ENCODE measurements around the gene NDUFA7. TPM values are rescaled to one million over a fixed set of nuclear protein-coding genes. Genes with fewer than 3 reads are reported as not detected.

The NDUFA7 gene
- total RNA-seq, 1 donor from 2014 or later = 54.5 TPM

DNA sequence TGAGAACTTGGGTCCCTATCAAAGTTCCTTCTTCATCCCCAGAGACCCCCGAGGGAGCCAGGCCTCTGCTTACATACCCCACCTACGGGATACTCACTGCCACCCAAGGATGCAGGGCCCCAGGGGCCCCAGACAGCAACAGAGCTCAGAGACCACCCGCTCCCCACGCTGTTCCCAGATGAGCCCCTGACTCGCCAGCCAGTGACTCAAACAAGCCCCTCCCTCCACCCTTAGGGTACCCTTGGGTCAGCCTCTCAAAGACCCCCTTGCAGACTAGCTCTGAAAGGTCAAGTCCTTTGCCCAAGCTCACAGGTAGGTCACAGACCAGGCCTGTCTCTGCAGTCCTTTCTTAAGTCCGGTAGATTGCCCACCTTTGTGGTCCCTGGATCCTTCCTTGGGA is 58.7 kb downstream of the NDUFA7 start:
- intact Hi-C loops (cut with micrococcal nuclease) = no loop called here
- H3K36me3 Mint-ChIP-seq (ENCODE audit: low read depth) = peaks cover 15% of the 10 kb centered on the region
- DNase-seq (ENCODE audit: low spot score) = no peak
- H3K27me3 Mint-ChIP-seq (ENCODE audit: low read depth) = no peaks in the 10 kb centered on the region
- H3K4me1 Mint-ChIP-seq (ENCODE audit: low read depth) = peaks cover 3% of the 10 kb centered on the region
- no peaks in the 10 kb centered on the region for H3K9me3 Mint-ChIP-seq
- H3K4me3 Mint-ChIP-seq (ENCODE audit: low read depth) = no peak overlapping the region
- no peak overlapping the region for H3K27ac Mint-ChIP-seq

DNA sequence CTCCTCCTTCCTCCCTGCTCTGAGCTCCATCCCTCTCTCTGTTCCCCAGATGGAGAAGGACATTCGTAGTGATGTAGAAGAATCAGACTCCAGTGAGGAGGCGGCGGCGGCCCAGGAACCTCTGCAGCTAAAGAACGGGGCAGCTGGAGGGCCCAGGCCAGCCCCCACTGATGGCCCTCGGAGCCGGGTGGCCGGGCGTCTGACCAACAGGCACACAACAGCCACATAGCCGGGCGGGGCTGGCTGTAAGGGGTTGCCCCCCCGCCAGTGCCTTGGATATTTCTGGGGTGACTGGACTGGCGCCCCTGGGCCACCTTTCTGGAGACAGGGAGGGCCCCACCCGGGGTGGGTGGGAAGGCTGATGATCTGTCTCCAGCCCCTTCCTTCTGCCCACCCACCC is 59.3 kb downstream of the NDUFA7 start:
- Mint-ChIP-seq H3K36me3 (ENCODE audit: low read depth) (peaks cover 15% of the 10 kb centered on the region), H3K27me3 (ENCODE audit: low read depth) (no peaks in the 10 kb centered on the region), H3K9me3 (no peaks in the 10 kb centered on the region), H3K4me1 (ENCODE audit: low read depth) (peaks cover 4% of the 10 kb centered on the region), H3K4me3 (ENCODE audit: low read depth) (no peak overlapping the region), H3K27ac (no peak overlapping the region)
- intact Hi-C loops (cut with micrococcal nuclease) = no loop called here
- DNase-seq (ENCODE audit: low spot score) = no peak

DNA sequence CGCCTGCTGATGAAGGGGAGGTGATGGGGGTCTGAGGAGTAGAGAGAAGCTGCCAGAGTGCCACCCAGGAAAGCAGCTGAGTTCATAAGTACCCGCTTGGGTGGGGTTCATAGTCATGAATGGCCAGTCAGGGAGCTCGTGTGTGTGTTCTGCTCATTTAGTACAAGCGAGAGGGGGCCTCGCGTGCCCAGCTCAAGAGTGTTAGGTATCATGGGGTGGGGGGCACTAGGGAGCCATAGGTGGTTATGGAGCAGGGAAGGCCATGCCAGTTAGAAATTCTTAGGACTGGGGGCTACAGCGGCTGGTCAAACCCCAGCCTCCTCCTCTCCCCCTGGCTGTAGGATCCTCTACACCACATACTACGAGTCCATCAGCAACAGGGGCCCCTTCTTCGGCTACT is 59.8 kb downstream of the NDUFA7 start:
- H3K36me3 Mint-ChIP-seq (ENCODE audit: low read depth) = peaks cover 15% of the 10 kb centered on the region
- H3K4me3 Mint-ChIP-seq (ENCODE audit: low read depth) = no peak overlapping the region
- intact Hi-C loops (cut with micrococcal nuclease) = no loop called here
- no peaks in the 10 kb centered on the region for H3K9me3 Mint-ChIP-seq
- DNase-seq (ENCODE audit: low spot score) = no peak
- H3K27me3 Mint-ChIP-seq (ENCODE audit: low read depth) = no peaks in the 10 kb centered on the region
- H3K27ac Mint-ChIP-seq = no peak overlapping the region
- H3K4me1 Mint-ChIP-seq (ENCODE audit: low read depth) = peaks cover 4% of the 10 kb centered on the region

Other genes starting within 250 kb of the NDUFA7 start
- gene FBN3, start 171.8 kb downstream of the NDUFA7 start, total RNA-seq = not detected in 2 replicates
- gene CERS4, start 112.0 kb downstream of the NDUFA7 start, total RNA-seq = 29.1 and 30.0 TPM in 2 replicates
- gene CD320, start 13.0 kb downstream of the NDUFA7 start, total RNA-seq = 90.0 and 90.2 TPM in 2 replicates
- 1,945 and 1,967 TPM in 2 replicates for gene RPS28, start 121 bp upstream of the NDUFA7 start, total RNA-seq
- gene KANK3, start 21.9 kb upstream of the NDUFA7 start, total RNA-seq = 0.89 and 1.7 TPM in 2 replicates
- gene ANGPTL4, start 42.8 kb upstream of the NDUFA7 start, total RNA-seq = 7.1 and 7.4 TPM in 2 replicates
- gene RAB11B, start 69.0 kb upstream of the NDUFA7 start, total RNA-seq = 85.9 and 86.1 TPM in 2 replicates
- gene MARCHF2, start 91.9 kb upstream of the NDUFA7 start, total RNA-seq = 10.2 and 13.0 TPM in 2 replicates
- 336 and 347 TPM in 2 replicates for gene HNRNPM, start 123.6 kb upstream of the NDUFA7 start, total RNA-seq
- 0.43 and 0.83 TPM in 2 replicates for gene PRAM1, start 181.3 kb upstream of the NDUFA7 start, total RNA-seq
- gene ZNF414, start 192.8 kb upstream of the NDUFA7 start, total RNA-seq = 22.5 and 23.6 TPM in 2 replicates